Measurements from ENCODE around the gene MS4A13. TPM values are rescaled to one million over a fixed set of nuclear protein-coding genes. Genes with fewer than 3 reads are reported as not detected.

Gene MS4A13
- total and polyA plus RNA-seq, 4 donors: not detected

DNA sequence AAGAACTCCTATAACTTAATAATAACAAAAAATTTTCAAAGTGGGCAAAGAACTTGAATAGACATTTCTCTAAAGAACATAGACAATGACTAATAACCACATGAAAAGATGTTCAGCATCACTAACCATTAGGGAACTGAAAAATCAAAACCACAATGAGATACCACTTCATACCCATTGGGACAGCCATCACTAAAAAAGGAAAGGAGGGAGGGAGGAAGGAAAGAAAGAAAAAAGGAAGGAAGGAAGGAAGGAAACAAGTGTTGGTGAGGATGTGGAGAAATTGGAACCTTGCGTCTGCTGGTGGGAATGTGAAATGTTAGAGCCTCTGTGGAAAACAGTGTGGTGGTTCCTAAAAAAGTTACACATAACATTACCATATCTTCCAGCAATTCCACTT is 55.8 kb downstream of the MS4A13 start (continued):
- TF ChIP-seq, protein P1, sequence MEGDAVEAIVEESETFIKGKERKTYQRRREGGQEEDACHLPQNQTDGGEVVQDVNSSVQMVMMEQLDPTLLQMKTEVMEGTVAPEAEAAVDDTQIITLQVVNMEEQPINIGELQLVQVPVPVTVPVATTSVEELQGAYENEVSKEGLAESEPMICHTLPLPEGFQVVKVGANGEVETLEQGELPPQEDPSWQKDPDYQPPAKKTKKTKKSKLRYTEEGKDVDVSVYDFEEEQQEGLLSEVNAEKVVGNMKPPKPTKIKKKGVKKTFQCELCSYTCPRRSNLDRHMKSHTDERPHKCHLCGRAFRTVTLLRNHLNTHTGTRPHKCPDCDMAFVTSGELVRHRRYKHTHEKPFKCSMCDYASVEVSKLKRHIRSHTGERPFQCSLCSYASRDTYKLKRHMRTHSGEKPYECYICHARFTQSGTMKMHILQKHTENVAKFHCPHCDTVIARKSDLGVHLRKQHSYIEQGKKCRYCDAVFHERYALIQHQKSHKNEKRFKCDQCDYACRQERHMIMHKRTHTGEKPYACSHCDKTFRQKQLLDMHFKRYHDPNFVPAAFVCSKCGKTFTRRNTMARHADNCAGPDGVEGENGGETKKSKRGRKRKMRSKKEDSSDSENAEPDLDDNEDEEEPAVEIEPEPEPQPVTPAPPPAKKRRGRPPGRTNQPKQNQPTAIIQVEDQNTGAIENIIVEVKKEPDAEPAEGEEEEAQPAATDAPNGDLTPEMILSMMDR (IDR thresholded peaks at IDR 0.05; ENCODE audit: low read depth, low read length, missing input control): no peak
- no peak for TF ChIP-seq YY1 (IDR thresholded peaks at IDR 0.05)
- no peak for TF ChIP-seq TAF1 (conservative IDR thresholded peaks at IDR 0.05)
- no peak for TF ChIP-seq RAD21 (IDR thresholded peaks at IDR 0.05)
- TF ChIP-seq EGR1 (IDR thresholded peaks at IDR 0.05; ENCODE audit: low read depth in 2 of 2): no peak
- TF ChIP-seq NR2F2 (IDR thresholded peaks at IDR 0.05): no peak

DNA sequence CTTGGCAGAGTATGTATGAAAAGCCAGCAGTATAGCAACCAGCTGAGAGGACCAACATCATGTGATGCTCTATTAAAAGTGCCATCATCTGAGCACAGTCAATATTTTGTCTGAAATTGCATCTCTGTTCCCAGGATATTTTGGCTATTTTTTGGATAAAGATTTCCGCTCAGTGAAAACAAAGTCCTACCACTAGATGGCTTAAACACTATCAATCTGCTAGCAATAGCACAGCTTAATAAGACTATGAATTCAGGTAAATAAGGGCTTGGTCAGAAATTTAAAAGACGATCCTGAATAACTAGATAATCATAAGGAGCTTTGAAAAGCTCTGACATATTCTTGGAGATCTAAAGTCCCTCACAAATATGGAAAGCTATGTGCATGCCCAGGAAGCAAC is 74.4 kb downstream of the MS4A13 start:
- no peaks in the 10 kb centered on the region for H3K27me3 ChIP-seq (ENCODE audit: control insufficient read depth in 4 of 4, insufficient read depth in 4 of 4, low read length in 3 of 4)
- no peak for DNase-seq (ENCODE audit: low spot score)
- TF ChIP-seq RAD21 (IDR thresholded peaks at IDR 0.05) (peak; percentile 13 to 20), HNF4A (conservative IDR thresholded peaks at IDR 0.05) (no peak), RXRA (IDR thresholded peaks at IDR 0.05) (no peak)
- H3K27ac ChIP-seq (ENCODE audit: low read depth in 1 of 2, low read length in 2 of 2): no peak overlapping the region
- H3K4me3 ChIP-seq (ENCODE audit: low read depth in 1 of 3, low read length in 3 of 3): no peak overlapping the region
- WGBS: 69% methylated on average over 2 of the region's 2 CpGs
- H3K4me1 ChIP-seq (ENCODE audit: control insufficient read depth in 4 of 4, insufficient read depth in 4 of 4, low read length in 3 of 4): no peaks in the 10 kb centered on the region
- H3K9ac ChIP-seq (ENCODE audit: low read depth in 1 of 2, low read length in 2 of 2): no peak overlapping the region
- no peaks in the 10 kb centered on the region for H3K36me3 ChIP-seq (ENCODE audit: control insufficient read depth in 4 of 4, insufficient read depth in 3 of 4, low read depth in 1 of 4, low read length in 3 of 4)
- no peaks in the 10 kb centered on the region for H3K9me3 ChIP-seq (ENCODE audit: control insufficient read depth in 4 of 4, low read length in 3 of 4)

Other genes starting within 250 kb of the MS4A13 start
- 10 to 100 TPM in 1 of 2 donors, 1 to 10 TPM in 1; 8.6 to 12.0 TPM for gene MS4A4A, start 234.7 kb upstream of the MS4A13 start, total RNA-seq
- gene MS4A4A, start 234.7 kb upstream of the MS4A13 start, polyA plus RNA-seq: 10 to 100 TPM in 1 of 2 donors, 1 to 10 TPM in 1; 9.5 to 16.1 TPM
- gene MS4A6E, start 188.1 kb upstream of the MS4A13 start, total RNA-seq: under 1 TPM in 1 of 2 donors, not detected in 1; 0.75 TPM
- under 1 TPM in 1 of 2 donors, not detected in 1; 0.22 TPM for gene MS4A6E, start 188.1 kb upstream of the MS4A13 start, polyA plus RNA-seq
- gene MS4A7, start 136.9 kb upstream of the MS4A13 start, total RNA-seq: 10 to 100 TPM; 32.0 to 50.0 TPM
- gene MS4A7, start 136.9 kb upstream of the MS4A13 start, polyA plus RNA-seq: 10 to 100 TPM; 16.3 to 25.1 TPM
- 1 to 10 TPM in 1 of 2 donors, under 1 TPM in 1; 0.19 to 1.1 TPM for gene MS4A14, start 118.9 kb upstream of the MS4A13 start, total RNA-seq
- gene MS4A14, start 118.9 kb upstream of the MS4A13 start, polyA plus RNA-seq: under 1 TPM; 0.06 to 0.17 TPM
- not detected for gene MS4A5, start 85.8 kb upstream of the MS4A13 start, total RNA-seq
- gene MS4A5, start 85.8 kb upstream of the MS4A13 start, polyA plus RNA-seq: not detected
- 1 to 10 TPM in 1 of 2 donors, under 1 TPM in 1; 0.75 to 1.6 TPM for gene MS4A1, start 59.5 kb upstream of the MS4A13 start, total RNA-seq
- 1 to 10 TPM in 1 of 2 donors, under 1 TPM in 1; 0.12 to 3.3 TPM for gene MS4A1, start 59.5 kb upstream of the MS4A13 start, polyA plus RNA-seq
- not detected for gene MS4A12, start 22.6 kb upstream of the MS4A13 start, total RNA-seq
- not detected for gene MS4A12, start 22.6 kb upstream of the MS4A13 start, polyA plus RNA-seq
- gene MS4A8, start 184.2 kb downstream of the MS4A13 start, total RNA-seq: not detected
- under 1 TPM in 1 of 2 donors, not detected in 1; 0.08 TPM for gene MS4A8, start 184.2 kb downstream of the MS4A13 start, polyA plus RNA-seq
- gene MS4A18, start 209.3 kb downstream of the MS4A13 start, total RNA-seq: not detected
- gene MS4A18, start 209.3 kb downstream of the MS4A13 start, polyA plus RNA-seq: not detected
- gene MS4A15, start 241.5 kb downstream of the MS4A13 start, total RNA-seq: not detected
- gene MS4A15, start 241.5 kb downstream of the MS4A13 start, polyA plus RNA-seq: not detected